Measurements from ENCODE around the gene RPAIN.

GRCh38 chr17:5438716-5439445 is 18.9 kb downstream of the RPAIN start, which contains the start of gene C1QBP:
- TF ChIP-seq POLR2AphosphoS5 (IDR thresholded peaks at IDR 0.05) (peak; percentile 56), CTCF (IDR thresholded peaks at IDR 0.05) (peak; percentile 97 to 99 (median 98)), POLR2A (IDR thresholded peaks at IDR 0.05) (peak; percentile 52 to 55), EP300 (IDR thresholded peaks at IDR 0.05) (no peak)

Measured in gastroesophageal sphincter (tissue), 3 donors.